Femur (tissue), 1 donor: ENCODE data around the gene TRIM38.
A peak's percentile ranks its signal among the peaks of the same experiment; 100 is the strongest.
"Not testable (repeated sequence)": the region's sequence is repeated elsewhere in the genome, so short reads cannot be mapped to it uniquely, and the experiment has no call there.

Source experiments
- DNase-seq: peaks from one replicate; pipeline ENCODE4 v3.0.0-alpha.2; 2017

Gene TRIM38

DNA sequence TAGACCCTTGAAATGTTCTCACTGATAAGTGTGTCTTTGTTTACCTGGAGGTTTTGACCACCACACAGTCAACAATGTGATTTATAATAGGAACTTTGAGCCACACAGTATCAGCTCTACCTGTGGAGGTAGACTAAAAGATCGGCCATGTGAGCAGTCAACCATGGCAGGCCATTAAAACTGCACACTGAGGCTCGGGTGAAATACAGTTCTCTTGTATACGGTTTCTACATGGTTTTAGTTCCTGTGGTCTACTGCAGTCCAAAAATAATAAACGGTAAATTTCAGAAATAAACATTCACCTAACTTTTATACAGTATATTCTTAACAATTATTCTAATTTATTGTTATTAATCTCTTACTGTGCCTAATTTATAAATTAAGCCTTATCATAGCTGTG is 47.2 kb downstream of the TRIM38 start:
- no peak for DNase-seq

DNA sequence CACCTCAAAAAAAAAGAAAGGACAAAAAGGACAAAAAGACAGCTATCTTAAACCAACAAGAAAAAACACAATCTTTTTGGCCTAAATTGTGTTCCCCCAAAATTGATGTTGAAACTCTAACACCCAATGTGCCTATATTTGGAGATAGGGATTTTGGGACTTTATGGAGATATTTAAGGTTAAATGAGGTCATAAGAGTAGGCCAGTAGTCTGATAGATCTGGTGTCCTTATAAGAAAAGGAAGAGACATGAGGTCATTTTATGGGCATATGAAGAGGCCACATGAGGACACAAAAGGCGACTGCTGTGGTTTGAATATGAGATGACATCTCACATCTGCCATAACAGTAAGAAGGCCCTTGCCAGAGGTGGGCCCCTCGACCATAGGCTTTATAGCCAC is 49.5 kb downstream of the TRIM38 start:
- DNase-seq, result no peak

GRCh38 chr6:26014386-26014785 is 51.8 kb downstream of the TRIM38 start:
- not testable (repeated sequence) for DNase-seq

GRCh38 chr6:26016245-26016962 is 53.8 kb downstream of the TRIM38 start:
- peak; percentile 83 for DNase-seq

DNA sequence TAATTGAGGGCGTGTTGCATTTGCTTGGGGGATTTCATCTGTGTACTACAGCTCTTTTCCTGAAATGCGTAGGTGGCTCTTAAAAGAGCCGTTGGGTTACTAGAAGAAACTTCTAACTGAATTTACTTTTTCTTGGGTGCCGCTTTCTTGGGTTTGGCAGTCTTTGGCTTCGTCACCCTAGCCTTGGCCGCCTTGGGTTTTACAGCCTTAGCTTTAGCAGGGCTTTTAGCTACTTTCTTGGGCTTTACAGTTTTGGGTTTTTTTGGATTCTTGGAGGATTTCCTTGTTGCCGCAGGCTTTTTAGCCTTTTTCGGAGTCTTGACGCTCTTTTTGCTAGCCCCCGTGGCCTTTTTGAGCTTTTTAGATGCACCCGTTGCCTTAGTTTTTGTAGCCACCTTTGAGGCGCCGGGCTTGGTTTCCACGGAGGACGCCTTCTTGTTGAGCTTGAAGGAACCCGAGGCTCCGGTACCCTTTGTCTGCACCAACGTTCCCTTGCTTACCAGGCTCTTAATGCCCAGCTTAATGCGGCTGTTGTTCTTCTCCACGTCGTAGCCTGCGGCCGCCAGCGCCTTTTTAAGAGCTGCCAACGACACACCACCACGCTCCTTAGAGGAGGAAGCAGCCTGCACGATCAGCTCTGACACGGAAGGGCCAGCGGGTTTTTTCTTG is 54.5 kb downstream of the TRIM38 start:
- DNase-seq, result no peak

- DNase-seq, result peak; percentile 91
Observed at GRCh38 chr6:26017632-26017966, 55.0 kb downstream of the TRIM38 start.

GRCh38 chr6:26019261-26019830 is 56.7 kb downstream of the TRIM38 start:
- DNase-seq, result no peak

GRCh38 chr6:26019967-26020328 is 57.3 kb downstream of the TRIM38 start:
- DNase-seq, result no peak

- DNase-seq, result peak; percentile 92
Observed at GRCh38 chr6:26020329-26021000, 57.9 kb downstream of the TRIM38 start.

- peak; percentile 80 for DNase-seq
Observed at GRCh38 chr6:26021001-26021349, 58.4 kb downstream of the TRIM38 start.

- peak; percentile 98 for DNase-seq
Observed at GRCh38 chr6:26021350-26022131, 58.9 kb downstream of the TRIM38 start.

- DNase-seq, result peak; percentile 89
Observed at GRCh38 chr6:26022132-26022472, 59.5 kb downstream of the TRIM38 start.

GRCh38 chr6:26022737-26023136 is 60.1 kb downstream of the TRIM38 start:
- DNase-seq, result no peak

GRCh38 chr6:26024651-26025046 is 62.0 kb downstream of the TRIM38 start:
- no peak for DNase-seq

DNA sequence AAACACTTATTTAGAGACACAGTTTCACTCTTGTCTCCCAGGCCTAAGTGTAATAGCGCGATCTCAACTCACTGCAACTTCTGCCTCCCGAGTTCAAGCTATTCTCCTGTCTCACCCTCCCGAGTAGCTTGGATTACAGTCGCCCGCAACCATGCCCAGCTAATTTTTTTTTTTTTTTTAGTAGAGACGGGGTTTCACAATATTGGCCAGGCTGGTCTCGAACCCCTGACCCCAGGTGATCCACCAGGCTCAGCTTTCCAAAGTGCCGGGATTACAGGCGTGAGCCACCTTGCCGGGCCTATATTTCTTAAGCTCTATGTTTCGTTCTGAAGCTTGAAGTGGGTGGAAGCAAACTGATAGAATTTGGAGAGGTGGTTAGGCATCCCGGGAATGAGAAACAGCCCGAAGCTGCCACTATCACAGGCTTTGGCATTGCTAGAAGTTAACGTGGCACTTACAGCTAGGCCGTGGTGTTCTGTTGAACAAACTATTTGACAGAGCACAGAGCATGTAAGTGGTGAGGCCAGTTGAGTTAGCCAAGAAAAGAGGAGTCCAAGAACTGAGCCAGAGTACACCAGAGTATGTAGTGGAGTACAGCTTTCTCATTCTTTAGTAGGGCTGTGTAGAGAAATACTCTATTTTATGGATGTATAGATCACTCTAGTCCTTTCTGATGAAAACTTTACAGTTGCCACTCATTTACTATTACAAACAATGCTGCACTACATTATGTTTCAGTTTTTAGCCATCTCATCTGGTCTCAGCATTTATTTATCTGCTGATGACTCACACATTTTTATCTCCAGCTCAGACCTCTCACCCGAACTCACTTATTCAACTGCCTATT is 62.7 kb downstream of the TRIM38 start:
- DNase-seq, result no peak

DNA sequence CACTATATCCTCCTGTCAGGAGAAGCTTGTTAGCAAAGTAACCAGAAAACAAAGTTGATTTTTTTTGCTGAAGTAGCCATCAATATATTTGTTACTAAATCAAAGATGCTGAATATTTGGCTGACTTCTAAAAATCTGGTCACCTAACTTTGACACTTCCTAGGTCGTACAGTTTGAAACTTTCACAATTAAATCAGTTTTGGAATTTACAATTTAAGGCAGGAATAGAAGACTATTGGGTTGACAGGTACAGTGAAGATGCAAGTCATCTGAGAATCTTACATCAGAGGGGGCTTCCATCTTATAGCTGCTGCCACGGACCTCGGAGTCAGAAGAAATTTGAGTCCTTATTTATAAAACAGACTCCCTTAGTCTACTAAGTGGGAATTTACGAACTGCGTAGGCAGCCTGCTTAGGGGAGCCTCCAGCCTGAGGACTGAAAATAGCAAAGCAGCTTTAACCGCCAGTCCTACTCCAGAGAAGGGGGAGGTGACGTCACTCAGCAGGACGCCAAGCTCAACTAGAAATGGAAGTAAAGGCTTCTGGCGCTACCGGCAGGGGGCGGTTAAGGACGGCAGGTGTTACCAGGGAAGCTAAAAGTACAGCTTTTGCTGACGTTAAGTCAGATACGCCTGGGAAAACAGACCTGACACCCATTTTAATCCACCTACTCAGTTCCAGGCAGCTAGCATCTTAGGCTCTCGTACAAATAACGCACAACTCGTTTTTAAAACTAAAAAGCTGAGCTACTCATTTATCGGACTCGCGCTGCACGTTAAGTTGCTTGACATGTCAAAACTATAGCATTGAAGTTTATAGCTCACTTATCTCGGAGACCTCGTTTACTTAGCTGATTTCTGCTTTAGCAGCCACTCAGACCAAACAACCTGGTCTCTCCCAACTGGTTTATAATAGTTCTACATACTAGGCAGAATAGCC is 63.6 kb downstream of the TRIM38 start:
- DNase-seq, result peak; percentile 98

GRCh38 chr6:26026833-26027490 is 64.4 kb downstream of the TRIM38 start:
- DNase-seq, result peak; percentile 95

DNA sequence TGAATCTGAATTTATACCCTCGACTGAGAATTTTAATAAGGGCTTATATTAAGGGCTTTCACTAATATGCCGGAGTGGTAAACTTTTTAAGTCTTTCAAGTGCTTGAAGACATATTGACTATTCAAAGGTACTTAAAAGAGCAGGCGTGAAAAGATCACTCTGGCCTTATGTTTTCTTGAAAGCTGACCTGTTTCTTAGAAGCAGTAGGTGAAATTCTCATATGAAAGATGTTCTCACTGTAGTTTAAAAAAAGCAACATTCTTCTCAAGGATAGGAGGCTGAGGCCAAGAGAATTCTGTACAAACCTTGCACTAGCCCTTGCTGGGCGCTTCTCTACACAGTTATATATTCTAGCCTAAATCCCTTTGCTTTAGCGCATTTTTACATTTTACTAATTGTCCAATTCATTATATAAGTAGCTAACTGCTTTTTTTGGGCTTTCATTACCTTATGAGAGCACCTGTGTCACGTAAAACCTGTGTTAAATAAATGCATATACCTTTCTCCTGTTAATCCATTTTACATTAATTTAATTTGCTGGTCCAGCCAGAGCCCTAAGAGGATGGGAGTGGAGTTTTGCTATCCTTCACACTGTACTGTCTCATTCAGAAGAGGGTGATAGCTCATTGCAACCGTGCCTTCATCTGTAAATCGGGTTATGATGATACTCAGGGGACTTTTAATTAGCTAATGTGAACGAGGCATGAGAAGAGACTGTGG is 65.0 kb downstream of the TRIM38 start:
- no peak for DNase-seq

- no peak for DNase-seq
Observed at GRCh38 chr6:26028212-26028745, 65.7 kb downstream of the TRIM38 start.
